Measurements from ENCODE around the gene GPX4.
"Not testable (repeated sequence)": the region's sequence is repeated elsewhere in the genome, so short reads cannot be mapped to it uniquely, and the experiment has no call there.

The GPX4 gene

DNA sequence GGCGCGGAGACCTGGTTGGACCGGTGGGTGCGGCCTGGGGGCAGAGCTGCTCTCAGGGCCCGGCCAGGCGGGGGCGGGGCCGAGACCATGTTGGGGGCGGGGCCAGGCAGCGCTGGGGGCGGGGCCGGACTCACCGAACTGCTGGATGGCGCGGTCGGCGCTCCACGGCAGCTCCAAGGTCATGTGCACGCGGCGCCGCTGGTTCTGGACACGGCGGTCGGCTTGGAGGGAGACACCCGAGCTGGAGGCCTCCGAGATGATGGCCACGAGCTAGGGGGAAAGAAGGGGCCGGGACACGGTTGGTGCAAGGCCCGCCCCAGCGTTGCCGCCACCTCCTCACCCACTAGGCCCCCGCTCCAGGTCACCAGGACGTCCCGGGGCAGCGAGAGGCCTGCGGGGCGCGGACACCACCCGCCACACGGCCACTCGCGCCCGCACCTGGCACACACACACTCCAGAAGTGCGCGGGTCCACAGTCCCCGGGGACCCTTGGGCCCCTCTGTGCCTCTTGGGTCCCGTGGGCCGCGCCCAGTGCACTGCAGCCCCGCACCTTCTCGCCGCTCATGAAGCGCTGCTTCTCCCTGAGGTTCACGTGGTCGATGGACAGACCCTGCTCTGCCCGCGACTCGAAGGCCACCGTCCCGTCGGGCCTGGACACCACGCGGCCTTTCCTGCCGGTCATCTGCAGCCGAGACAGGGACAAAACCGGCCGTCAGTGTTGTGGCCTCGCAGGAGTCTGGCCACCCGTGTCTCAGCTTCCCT lies 8.7 kb downstream of the GPX4 start:
- Histone ChIP-seq H3K27ac (ENCODE audit: low read length) (peak overlapping the region; percentile 66), H3K9me3 (ENCODE audit: control insufficient read depth in 2 of 2, low read length in 2 of 2) (no peaks in the 10 kb centered on the region), H3K27me3 (ENCODE audit: control insufficient read depth in 1 of 2, insufficient read depth in 2 of 2, low read length in 2 of 2) (no peaks in the 10 kb centered on the region), H3K4me3 (ENCODE audit: low read length in 2 of 2) (no peak overlapping the region), H3K9ac (ENCODE audit: low read length in 2 of 2) (no peak overlapping the region), H3K36me3 (ENCODE audit: control insufficient read depth in 2 of 2, insufficient read depth in 2 of 2, low read length in 2 of 2) (peaks cover 12 to 14% of the 10 kb centered on the region in 2 donors), H3K4me1 (ENCODE audit: control insufficient read depth, insufficient read depth, low read length) (peaks cover 19% of the 10 kb centered on the region)

- Histone ChIP-seq H3K4me1 (ENCODE audit: control insufficient read depth, insufficient read depth, low read length) (peaks cover 19% of the 10 kb centered on the region), H3K9ac (ENCODE audit: low read length in 2 of 2) (peak overlapping the region in 1 of 2 donors; percentile 47), H3K27ac (ENCODE audit: low read length) (peak overlapping the region; percentile 66), H3K27me3 (ENCODE audit: control insufficient read depth in 1 of 2, insufficient read depth in 2 of 2, low read length in 2 of 2) (no peaks in the 10 kb centered on the region), H3K4me3 (ENCODE audit: low read length in 2 of 2) (peak overlapping the region in 1 of 2 donors; percentile 55), H3K36me3 (ENCODE audit: control insufficient read depth in 2 of 2, insufficient read depth in 2 of 2, low read length in 2 of 2) (peaks cover 19 to 20% of the 10 kb centered on the region in 2 donors), H3K9me3 (ENCODE audit: control insufficient read depth in 2 of 2, low read length in 2 of 2) (no peaks in the 10 kb centered on the region)
Observed at GRCh38 chr19:1113030-1113985, 9.5 kb downstream of the GPX4 start.

DNA sequence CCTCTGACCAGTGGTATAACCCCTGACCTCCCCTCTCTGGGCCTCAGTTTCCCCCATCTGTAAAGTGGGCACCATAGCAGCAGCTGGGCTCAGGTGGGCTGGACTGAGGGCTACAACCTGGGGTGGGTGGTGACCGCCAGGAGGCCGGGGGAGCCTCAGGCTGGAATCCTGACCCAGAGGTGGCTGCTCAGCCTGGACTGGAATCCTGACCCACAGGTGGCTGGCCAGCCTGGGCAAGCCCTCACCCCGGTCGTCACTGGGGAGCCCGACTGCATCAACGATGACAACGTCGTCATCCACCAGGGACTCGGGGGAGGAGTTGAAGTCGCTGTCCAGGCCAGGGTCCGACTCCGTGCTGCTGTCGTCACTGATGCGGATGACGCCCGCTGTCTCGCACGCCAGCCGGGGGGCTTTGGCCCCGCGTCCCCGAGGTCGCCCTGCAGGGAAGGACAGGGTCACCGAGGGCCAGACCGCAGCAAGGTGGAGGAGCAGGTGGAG lies 10.2 kb downstream of the GPX4 start:
- Histone ChIP-seq H3K9ac (ENCODE audit: low read length in 2 of 2) (no peak overlapping the region), H3K36me3 (ENCODE audit: control insufficient read depth in 2 of 2, insufficient read depth in 2 of 2, low read length in 2 of 2) (peaks cover 23% of the 10 kb centered on the region in 2 donors)

DNA sequence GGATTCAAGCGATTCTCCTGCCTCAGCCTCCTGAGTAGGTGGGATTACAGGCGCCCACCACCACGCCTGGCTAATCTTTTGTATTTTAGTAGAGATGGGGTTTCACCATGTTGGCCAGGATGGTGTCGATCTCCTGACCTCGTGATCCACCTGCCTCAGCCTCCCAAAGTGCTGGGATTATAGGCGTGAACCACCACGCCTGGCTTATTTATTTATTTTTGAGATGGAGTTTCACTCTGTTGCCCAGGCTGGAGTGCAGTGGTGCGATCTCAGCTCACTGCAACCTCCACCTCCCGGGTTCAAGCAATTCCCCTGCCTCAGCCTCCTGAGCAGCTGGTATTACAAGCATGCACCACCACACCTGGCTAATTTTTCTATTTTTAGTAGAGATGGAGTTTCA lies 10.9 kb downstream of the GPX4 start:
- not testable (repeated sequence) for H3K9ac ChIP-seq (ENCODE audit: low read length in 2 of 2); H3K9me3 ChIP-seq (ENCODE audit: control insufficient read depth in 2 of 2, low read length in 2 of 2); H3K27ac ChIP-seq (ENCODE audit: low read length); H3K27me3 ChIP-seq (ENCODE audit: control insufficient read depth in 1 of 2, insufficient read depth in 2 of 2, low read length in 2 of 2); H3K4me3 ChIP-seq (ENCODE audit: low read length in 2 of 2)
- Histone ChIP-seq H3K4me1 (ENCODE audit: control insufficient read depth, insufficient read depth, low read length) (peaks cover 19% of the 10 kb centered on the region), H3K36me3 (ENCODE audit: control insufficient read depth in 2 of 2, insufficient read depth in 2 of 2, low read length in 2 of 2) (peaks cover 23 to 30% of the 10 kb centered on the region in 2 donors)

More for the DNA sequence above, 10.2 kb downstream of the GPX4 start:
- H3K9me3 ChIP-seq (ENCODE audit: control insufficient read depth in 2 of 2, low read length in 2 of 2) = no peaks in the 10 kb centered on the region
- peak overlapping the region in 1 of 2 donors; percentile 55 for H3K4me3 ChIP-seq (ENCODE audit: low read length in 2 of 2)
- H3K27ac ChIP-seq (ENCODE audit: low read length) = peak overlapping the region; percentile 46
- no peaks in the 10 kb centered on the region for H3K27me3 ChIP-seq (ENCODE audit: control insufficient read depth in 1 of 2, insufficient read depth in 2 of 2, low read length in 2 of 2)
- peaks cover 19% of the 10 kb centered on the region for H3K4me1 ChIP-seq (ENCODE audit: control insufficient read depth, insufficient read depth, low read length)

DNA sequence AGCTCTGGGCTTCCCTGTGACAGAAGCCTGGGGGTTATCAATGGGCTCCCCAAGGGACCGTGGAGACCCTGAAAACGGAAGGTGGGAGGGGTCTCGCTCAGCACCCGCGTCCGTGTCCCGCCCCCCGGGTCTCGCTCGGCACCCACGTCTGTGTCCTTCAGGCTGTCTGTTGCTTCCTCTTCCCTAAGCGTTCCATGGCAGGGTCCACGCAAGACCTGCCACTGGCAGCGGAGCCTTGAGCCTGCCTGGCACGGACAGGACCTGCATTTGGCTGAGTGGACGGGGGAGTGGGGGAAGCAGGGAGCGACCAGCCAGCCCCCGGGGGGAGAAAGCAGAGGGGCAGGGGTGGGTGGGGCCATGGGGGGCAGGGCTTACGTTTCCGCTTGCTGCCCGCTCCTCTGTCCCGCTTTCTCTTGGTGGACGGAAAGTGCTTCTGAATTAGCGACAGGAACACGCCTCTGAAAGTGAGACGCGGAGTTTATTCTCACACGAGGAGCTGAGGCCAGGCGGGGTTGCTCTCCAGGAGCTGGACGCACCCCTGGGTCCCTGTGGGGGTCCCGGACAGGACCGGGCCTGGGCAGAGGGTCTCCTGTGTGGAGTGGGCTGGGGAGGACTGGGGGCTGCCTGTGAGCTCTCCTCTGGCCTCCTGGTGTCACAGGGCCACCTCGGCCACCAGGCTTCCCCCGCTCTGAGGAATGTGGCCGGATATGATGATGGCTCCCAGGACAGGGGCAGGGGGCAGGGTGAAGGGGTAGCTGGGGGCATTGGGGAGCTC lies 12.0 kb downstream of the GPX4 start:
- no peaks in the 10 kb centered on the region for H3K27me3 ChIP-seq (ENCODE audit: control insufficient read depth in 1 of 2, insufficient read depth in 2 of 2, low read length in 2 of 2)
- peaks cover 19% of the 10 kb centered on the region for H3K4me1 ChIP-seq (ENCODE audit: control insufficient read depth, insufficient read depth, low read length)
- H3K27ac ChIP-seq (ENCODE audit: low read length) = no peak overlapping the region
- H3K9me3 ChIP-seq (ENCODE audit: control insufficient read depth in 2 of 2, low read length in 2 of 2) = no peaks in the 10 kb centered on the region
- H3K36me3 ChIP-seq (ENCODE audit: control insufficient read depth in 2 of 2, insufficient read depth in 2 of 2, low read length in 2 of 2) = peaks cover 19 to 28% of the 10 kb centered on the region in 2 donors
- H3K9ac ChIP-seq (ENCODE audit: low read length in 2 of 2) = no peak overlapping the region
- no peak overlapping the region for H3K4me3 ChIP-seq (ENCODE audit: low read length in 2 of 2)

- H3K4me1 ChIP-seq (ENCODE audit: control insufficient read depth, insufficient read depth, low read length) = peaks cover 19% of the 10 kb centered on the region
- H3K9ac ChIP-seq (ENCODE audit: low read length in 2 of 2) = no peak overlapping the region
- H3K27ac ChIP-seq (ENCODE audit: low read length) = no peak overlapping the region
- H3K27me3 ChIP-seq (ENCODE audit: control insufficient read depth in 1 of 2, insufficient read depth in 2 of 2, low read length in 2 of 2) = no peaks in the 10 kb centered on the region
- no peak overlapping the region for H3K4me3 ChIP-seq (ENCODE audit: low read length in 2 of 2)
- peaks cover 22 to 36% of the 10 kb centered on the region in 2 donors for H3K36me3 ChIP-seq (ENCODE audit: control insufficient read depth in 2 of 2, insufficient read depth in 2 of 2, low read length in 2 of 2)
- H3K9me3 ChIP-seq (ENCODE audit: control insufficient read depth in 2 of 2, low read length in 2 of 2) = no peaks in the 10 kb centered on the region
Observed at GRCh38 chr19:1116726-1117581, 13.2 kb downstream of the GPX4 start.

- H3K36me3 ChIP-seq (ENCODE audit: control insufficient read depth in 2 of 2, insufficient read depth in 2 of 2, low read length in 2 of 2) = peaks cover 24 to 37% of the 10 kb centered on the region in 2 donors
- no peak overlapping the region for H3K27ac ChIP-seq (ENCODE audit: low read length)
- H3K4me3 ChIP-seq (ENCODE audit: low read length in 2 of 2) = no peak overlapping the region
- H3K27me3 ChIP-seq (ENCODE audit: control insufficient read depth in 1 of 2, insufficient read depth in 2 of 2, low read length in 2 of 2) = no peaks in the 10 kb centered on the region
- no peak overlapping the region for H3K9ac ChIP-seq (ENCODE audit: low read length in 2 of 2)
- H3K9me3 ChIP-seq (ENCODE audit: control insufficient read depth in 2 of 2, low read length in 2 of 2) = no peaks in the 10 kb centered on the region
- H3K4me1 ChIP-seq (ENCODE audit: control insufficient read depth, insufficient read depth, low read length) = peaks cover 15% of the 10 kb centered on the region
Observed at GRCh38 chr19:1117654-1118053, 13.9 kb downstream of the GPX4 start.

DNA sequence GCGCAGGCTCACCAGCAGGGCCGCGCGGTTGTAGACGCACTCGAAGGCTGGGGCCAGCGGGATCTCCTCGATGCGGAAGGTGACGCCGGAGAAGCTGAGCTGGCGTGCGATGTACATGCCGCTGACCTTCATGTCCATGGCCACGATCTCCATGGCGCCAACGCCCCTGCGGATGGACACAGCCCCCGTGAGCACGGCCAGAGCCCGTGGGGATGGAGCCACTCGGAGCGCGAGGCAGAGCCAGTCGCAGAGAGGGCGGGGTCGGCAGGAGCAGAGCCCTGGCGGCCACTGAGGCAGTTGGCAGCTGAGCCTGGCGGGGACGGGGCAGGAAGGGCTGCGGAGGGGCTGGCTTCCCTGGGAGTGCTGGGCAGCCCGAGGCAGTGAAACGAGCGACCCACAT lies 15.2 kb downstream of the GPX4 start:
- no peaks in the 10 kb centered on the region for H3K9me3 ChIP-seq (ENCODE audit: control insufficient read depth in 2 of 2, low read length in 2 of 2)
- peaks cover 28 to 40% of the 10 kb centered on the region in 2 donors for H3K36me3 ChIP-seq (ENCODE audit: control insufficient read depth in 2 of 2, insufficient read depth in 2 of 2, low read length in 2 of 2)
- H3K4me1 ChIP-seq (ENCODE audit: control insufficient read depth, insufficient read depth, low read length) = peaks cover 7% of the 10 kb centered on the region
- H3K27ac ChIP-seq (ENCODE audit: low read length) = no peak overlapping the region
- no peak overlapping the region for H3K4me3 ChIP-seq (ENCODE audit: low read length in 2 of 2)
- no peaks in the 10 kb centered on the region for H3K27me3 ChIP-seq (ENCODE audit: control insufficient read depth in 1 of 2, insufficient read depth in 2 of 2, low read length in 2 of 2)
- no peak overlapping the region for H3K9ac ChIP-seq (ENCODE audit: low read length in 2 of 2)

GRCh38 chr19:1119475-1120217 lies 15.9 kb downstream of the GPX4 start:
- no peaks in the 10 kb centered on the region for H3K27me3 ChIP-seq (ENCODE audit: control insufficient read depth in 1 of 2, insufficient read depth in 2 of 2, low read length in 2 of 2)
- no peak overlapping the region for H3K27ac ChIP-seq (ENCODE audit: low read length)
- H3K4me3 ChIP-seq (ENCODE audit: low read length in 2 of 2) = no peak overlapping the region
- no peaks in the 10 kb centered on the region for H3K9me3 ChIP-seq (ENCODE audit: control insufficient read depth in 2 of 2, low read length in 2 of 2)
- H3K4me1 ChIP-seq (ENCODE audit: control insufficient read depth, insufficient read depth, low read length) = peaks cover 5% of the 10 kb centered on the region
- H3K36me3 ChIP-seq (ENCODE audit: control insufficient read depth in 2 of 2, insufficient read depth in 2 of 2, low read length in 2 of 2) = peaks cover 26 to 40% of the 10 kb centered on the region in 2 donors
- no peak overlapping the region for H3K9ac ChIP-seq (ENCODE audit: low read length in 2 of 2)
